ENCODE measurements around the gene WWOX. TPM values are rescaled to one million over a fixed set of nuclear protein-coding genes. Genes with fewer than 3 reads are reported as not detected.

The WWOX gene
- total and polyA plus RNA-seq, 3 experiments from 2014 or later, result 17.2 to 18.6 (median 18.2) TPM

- H3K4me3 Mint-ChIP-seq, result peak overlapping the region in 6 of 7 donors; percentile 0 to 70 (median 7)
Measured at GRCh38 chr16:78770353-78771091, 671.1 kb downstream of the WWOX start.

GRCh38 chr16:78773291-78773702 lies 673.8 kb downstream of the WWOX start:
- peaks cover 2 to 12% of the 10 kb centered on the region in 2 donors for H3K27me3 Mint-ChIP-seq
- H3K27me3 ChIP-seq (ENCODE audit: insufficient read depth, low read length, poor library complexity, severe bottlenecking), result no peaks in the 10 kb centered on the region
- H3K9me3 ChIP-seq (ENCODE audit: low read length), result no peaks in the 10 kb centered on the region
- no peak overlapping the region for H3K27ac ChIP-seq (ENCODE audit: low read depth, low read length)
- H3K36me3 Mint-ChIP-seq, result peaks cover 0 to 6% (median 5%) of the 10 kb centered on the region in 3 donors
- no peaks in the 10 kb centered on the region for H3K9me3 Mint-ChIP-seq
- ChIA-PET CTCF (interaction anchor here (1.4 to 5.0 kb wide), 2 partner anchors 67 to 828 kb away, joined by 5 to 35 read pairs; partner anchors contain the start of gene MAF), POLR2A (no interaction called here)
- H3K27ac Mint-ChIP-seq, result no peak overlapping the region
- H3K4me3 Mint-ChIP-seq, result no peak overlapping the region
- H3K4me1 ChIP-seq (ENCODE audit: insufficient read depth, low read length), result peaks cover 9% of the 10 kb centered on the region
- H3K4me3 ChIP-seq (ENCODE audit: low read length), result no peak overlapping the region
- peaks cover 18 to 32% (median 25%) of the 10 kb centered on the region in 3 donors for H3K4me1 Mint-ChIP-seq
- DNase-seq, result no peak
- H3K36me3 ChIP-seq (ENCODE audit: insufficient read depth, low read length), result no peaks in the 10 kb centered on the region

More at GRCh38 chr16:78770353-78771091, 671.1 kb downstream of the WWOX start:
- no peak overlapping the region for H3K27ac ChIP-seq (ENCODE audit: low read depth, low read length)
- no peak overlapping the region for H3K4me3 ChIP-seq (ENCODE audit: low read length)
- ChIA-PET CTCF (interaction anchor here (0.6 to 5.0 kb wide), 24 partner anchors 8 to 837 kb away, joined by 3 to 35 read pairs (median 5); partner anchors contain the start of gene MAF), POLR2A (interaction anchor here (0.9 kb wide), 1 partner anchor 65 kb away, joined by 3 read pairs; no protein-coding TSS in a partner anchor)
- H3K4me1 ChIP-seq (ENCODE audit: insufficient read depth, low read length), result peaks cover 9% of the 10 kb centered on the region
- peak; percentile 28 to 87 (median 79) for DNase-seq
- peaks cover 2 to 7% of the 10 kb centered on the region in 2 donors for H3K27me3 Mint-ChIP-seq
- H3K27ac Mint-ChIP-seq, result peak overlapping the region in 5 of 8 donors; percentile 6 to 80 (median 36)
- no peaks in the 10 kb centered on the region for H3K27me3 ChIP-seq (ENCODE audit: insufficient read depth, low read length, poor library complexity, severe bottlenecking)
- peaks cover 26 to 48% (median 32%) of the 10 kb centered on the region in 3 donors for H3K4me1 Mint-ChIP-seq
- no peaks in the 10 kb centered on the region for H3K9me3 Mint-ChIP-seq
- no peaks in the 10 kb centered on the region for H3K36me3 ChIP-seq (ENCODE audit: insufficient read depth, low read length)
- H3K36me3 Mint-ChIP-seq, result peaks cover 0 to 7% (median 0%) of the 10 kb centered on the region in 3 donors
- no peaks in the 10 kb centered on the region for H3K9me3 ChIP-seq (ENCODE audit: low read length)

- Histone ChIP-seq H3K27ac (ENCODE audit: low read depth, low read length) (no peak overlapping the region), H3K36me3 (ENCODE audit: insufficient read depth, low read length) (no peaks in the 10 kb centered on the region), H3K27me3 (ENCODE audit: insufficient read depth, low read length, poor library complexity, severe bottlenecking) (no peaks in the 10 kb centered on the region), H3K9me3 (ENCODE audit: low read length) (no peaks in the 10 kb centered on the region), H3K4me1 (ENCODE audit: insufficient read depth, low read length) (peaks cover 9% of the 10 kb centered on the region), H3K4me3 (ENCODE audit: low read length) (no peak overlapping the region)
- Mint-ChIP-seq H3K36me3 (peaks cover 0 to 6% (median 5%) of the 10 kb centered on the region in 3 donors), H3K4me3 (no peak overlapping the region), H3K4me1 (peaks cover 18 to 34% (median 27%) of the 10 kb centered on the region in 3 donors), H3K27ac (no peak overlapping the region), H3K27me3 (peaks cover 5 to 12% of the 10 kb centered on the region in 2 donors), H3K9me3 (no peaks in the 10 kb centered on the region)
- CTCF ChIA-PET, result no interaction called here
- DNase-seq, result no peak
- POLR2A ChIA-PET, result no interaction called here
Measured at GRCh38 chr16:78773706-78774105, 674.3 kb downstream of the WWOX start.

- Histone ChIP-seq H3K27me3 (ENCODE audit: insufficient read depth, low read length, poor library complexity, severe bottlenecking) (no peaks in the 10 kb centered on the region), H3K4me1 (ENCODE audit: insufficient read depth, low read length) (peaks cover 4% of the 10 kb centered on the region), H3K27ac (ENCODE audit: low read depth, low read length) (no peak overlapping the region), H3K9me3 (ENCODE audit: low read length) (no peaks in the 10 kb centered on the region), H3K36me3 (ENCODE audit: insufficient read depth, low read length) (no peaks in the 10 kb centered on the region), H3K4me3 (ENCODE audit: low read length) (no peak overlapping the region)
- H3K4me3 Mint-ChIP-seq, result no peak overlapping the region
- peaks cover 0 to 6% (median 5%) of the 10 kb centered on the region in 3 donors for H3K36me3 Mint-ChIP-seq
- H3K4me1 Mint-ChIP-seq, result peaks cover 12 to 21% (median 16%) of the 10 kb centered on the region in 3 donors
- no peak for DNase-seq
- ChIA-PET CTCF (no interaction called here), POLR2A (no interaction called here)
- H3K27me3 Mint-ChIP-seq, result peaks cover 5 to 12% of the 10 kb centered on the region in 2 donors
- no peaks in the 10 kb centered on the region for H3K9me3 Mint-ChIP-seq
- H3K27ac Mint-ChIP-seq, result no peak overlapping the region
Measured at GRCh38 chr16:78775161-78775561, 675.7 kb downstream of the WWOX start.

GRCh38 chr16:78778101-78779004 lies 678.9 kb downstream of the WWOX start:
- Histone ChIP-seq H3K36me3 (ENCODE audit: insufficient read depth, low read length) (no peaks in the 10 kb centered on the region), H3K9me3 (ENCODE audit: low read length) (no peaks in the 10 kb centered on the region), H3K4me3 (ENCODE audit: low read length) (no peak overlapping the region), H3K27ac (ENCODE audit: low read depth, low read length) (no peak overlapping the region), H3K4me1 (ENCODE audit: insufficient read depth, low read length) (no peaks in the 10 kb centered on the region), H3K27me3 (ENCODE audit: insufficient read depth, low read length, poor library complexity, severe bottlenecking) (no peaks in the 10 kb centered on the region)
- Mint-ChIP-seq H3K9me3 (no peaks in the 10 kb centered on the region), H3K4me3 (no peak overlapping the region), H3K4me1 (peaks cover 9 to 11% (median 9%) of the 10 kb centered on the region in 3 donors), H3K27me3 (peaks cover 3 to 12% of the 10 kb centered on the region in 2 donors), H3K27ac (peak overlapping the region in 3 of 8 donors; percentile 4 to 64 (median 22)), H3K36me3 (peaks cover 4 to 9% (median 5%) of the 10 kb centered on the region in 3 donors)
- POLR2A ChIA-PET, result interaction anchor here (0.6 kb wide), 1 partner anchor 714 kb away, joined by 3 read pairs; no protein-coding TSS in a partner anchor
- CTCF ChIA-PET, result interaction anchor here (0.6 to 2.6 kb wide), 3 partner anchors 8 to 874 kb away, joined by 3 to 15 read pairs (median 3); no protein-coding TSS in a partner anchor
- no peak for DNase-seq

GRCh38 chr16:78780808-78781207 lies 681.4 kb downstream of the WWOX start:
- H3K9me3 ChIP-seq (ENCODE audit: low read length), result no peaks in the 10 kb centered on the region
- no peaks in the 10 kb centered on the region for H3K9me3 Mint-ChIP-seq
- CTCF ChIA-PET, result interaction anchor here (2.6 kb wide), 1 partner anchor 10 kb away, joined by 15 read pairs; no protein-coding TSS in a partner anchor
- POLR2A ChIA-PET, result no interaction called here
- no peak overlapping the region for H3K27ac ChIP-seq (ENCODE audit: low read depth, low read length)
- no peak overlapping the region for H3K27ac Mint-ChIP-seq
- H3K36me3 ChIP-seq (ENCODE audit: insufficient read depth, low read length), result no peaks in the 10 kb centered on the region
- no peak overlapping the region for H3K4me3 ChIP-seq (ENCODE audit: low read length)
- peaks cover 4 to 9% (median 5%) of the 10 kb centered on the region in 3 donors for H3K36me3 Mint-ChIP-seq
- DNase-seq, result no peak
- H3K4me1 Mint-ChIP-seq, result peaks cover 7 to 9% (median 9%) of the 10 kb centered on the region in 3 donors
- H3K27me3 Mint-ChIP-seq, result peaks cover 3 to 5% of the 10 kb centered on the region in 2 donors
- H3K4me1 ChIP-seq (ENCODE audit: insufficient read depth, low read length), result no peaks in the 10 kb centered on the region
- no peak overlapping the region for H3K4me3 Mint-ChIP-seq
- no peaks in the 10 kb centered on the region for H3K27me3 ChIP-seq (ENCODE audit: insufficient read depth, low read length, poor library complexity, severe bottlenecking)

GRCh38 chr16:78782572-78782971 lies 683.1 kb downstream of the WWOX start:
- Mint-ChIP-seq H3K36me3 (peaks cover 0 to 9% (median 4%) of the 10 kb centered on the region in 3 donors), H3K9me3 (no peaks in the 10 kb centered on the region), H3K27ac (no peak overlapping the region), H3K27me3 (peaks cover 0 to 3% of the 10 kb centered on the region in 2 donors), H3K4me1 (peaks cover 9 to 12% (median 12%) of the 10 kb centered on the region in 3 donors), H3K4me3 (no peak overlapping the region)
- ChIA-PET POLR2A (no interaction called here), CTCF (interaction anchor here (1.4 kb wide), 1 partner anchor 11 kb away, joined by 3 read pairs; no protein-coding TSS in a partner anchor)
- no peak overlapping the region for H3K4me3 ChIP-seq (ENCODE audit: low read length)
- no peak overlapping the region for H3K27ac ChIP-seq (ENCODE audit: low read depth, low read length)
- H3K9me3 ChIP-seq (ENCODE audit: low read length), result no peaks in the 10 kb centered on the region
- H3K27me3 ChIP-seq (ENCODE audit: insufficient read depth, low read length, poor library complexity, severe bottlenecking), result no peaks in the 10 kb centered on the region
- DNase-seq, result no peak
- H3K36me3 ChIP-seq (ENCODE audit: insufficient read depth, low read length), result no peaks in the 10 kb centered on the region
- H3K4me1 ChIP-seq (ENCODE audit: insufficient read depth, low read length), result no peaks in the 10 kb centered on the region
